ENCODE data around the gene CRELD2.

The CRELD2 gene

GRCh38 chr22:49922926-49923325 lies 4.5 kb downstream of the CRELD2 start:
- H3K4me3 ChIP-seq (ENCODE audit: low read length): no peak overlapping the region
- no peak for DNase-seq (ENCODE audit: low read depth)
- TF ChIP-seq CTCF (IDR thresholded peaks at IDR 0.05; ENCODE audit: insufficient read depth, low read depth, low read length, missing control alignments): no peak

DNA sequence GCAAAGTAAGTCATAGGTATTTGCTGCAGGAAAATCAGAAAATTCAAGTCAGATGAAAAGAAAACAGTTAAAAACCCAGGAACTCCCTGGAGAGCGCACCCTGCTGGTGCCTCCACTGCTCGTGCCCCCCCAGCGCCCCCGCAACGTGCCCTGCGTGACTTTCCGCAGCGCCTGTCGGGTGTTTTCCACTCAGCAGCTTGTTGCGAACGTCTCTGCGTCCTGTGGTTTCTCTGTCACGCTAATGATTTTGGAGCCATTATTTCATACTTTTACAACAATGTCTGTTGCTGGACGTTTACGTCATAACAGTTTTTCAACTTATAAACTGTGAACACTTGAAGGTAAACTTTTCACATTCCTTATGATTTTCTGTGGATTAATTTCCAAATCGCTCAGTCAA lies 5.0 kb downstream of the CRELD2 start:
- H3K4me3 ChIP-seq (ENCODE audit: low read length): no peak overlapping the region
- no peak for TF ChIP-seq CTCF (IDR thresholded peaks at IDR 0.05; ENCODE audit: insufficient read depth, low read depth, low read length, missing control alignments)
- DNase-seq (ENCODE audit: low read depth): no peak

DNA sequence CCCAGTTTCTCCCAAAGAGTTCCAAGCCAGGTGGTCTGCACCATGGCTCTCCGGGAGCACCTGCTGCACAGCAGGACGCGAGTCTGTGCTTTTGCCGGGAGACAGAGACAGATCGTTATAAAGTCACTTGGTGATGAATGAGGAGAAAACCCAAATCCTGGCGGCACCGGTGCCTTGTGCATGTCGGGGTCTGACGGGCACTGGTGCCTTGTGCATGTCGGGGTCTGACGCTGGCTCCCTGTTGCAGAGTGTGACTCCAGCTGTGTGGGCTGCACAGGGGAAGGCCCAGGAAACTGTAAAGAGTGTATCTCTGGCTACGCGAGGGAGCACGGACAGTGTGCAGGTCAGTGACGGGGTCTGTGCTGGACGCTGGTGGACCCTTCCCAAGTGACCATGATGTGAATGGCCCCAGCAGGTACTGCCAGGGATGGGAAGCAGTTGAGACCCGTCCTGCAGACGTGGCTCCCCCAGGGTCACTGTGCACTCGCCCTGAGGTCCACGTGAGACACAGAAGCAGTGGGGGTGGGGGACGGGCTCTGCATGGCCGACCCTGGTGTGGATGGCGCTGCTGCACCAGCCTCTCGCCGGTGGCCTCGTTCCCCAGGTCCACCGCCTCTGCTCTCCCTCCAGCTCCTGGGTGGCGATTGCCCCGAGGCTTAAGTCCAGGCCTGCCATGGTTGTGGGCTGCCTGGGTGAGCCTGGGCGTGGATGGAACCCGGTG lies 5.8 kb downstream of the CRELD2 start:
- no peak overlapping the region for H3K4me3 ChIP-seq (ENCODE audit: low read length)
- no peak for TF ChIP-seq CTCF (IDR thresholded peaks at IDR 0.05; ENCODE audit: insufficient read depth, low read depth, low read length, missing control alignments)
- no peak for DNase-seq (ENCODE audit: low read depth)

- no peak for TF ChIP-seq CTCF (IDR thresholded peaks at IDR 0.05; ENCODE audit: insufficient read depth, low read depth, low read length, missing control alignments)
- no peak for DNase-seq (ENCODE audit: low read depth)
These were observed 7.2 kb downstream of the CRELD2 start for GRCh38 chr22:49925525-49926128.

GRCh38 chr22:49926916-49927315 lies 8.5 kb downstream of the CRELD2 start:
- no peak overlapping the region for H3K4me3 ChIP-seq (ENCODE audit: low read length)
- DNase-seq (ENCODE audit: low read depth): no peak
- TF ChIP-seq CTCF (IDR thresholded peaks at IDR 0.05; ENCODE audit: insufficient read depth, low read depth, low read length, missing control alignments): no peak

More at GRCh38 chr22:49925525-49926128, 7.2 kb downstream of the CRELD2 start:
- no peak overlapping the region for H3K4me3 ChIP-seq (ENCODE audit: low read length)

DNA sequence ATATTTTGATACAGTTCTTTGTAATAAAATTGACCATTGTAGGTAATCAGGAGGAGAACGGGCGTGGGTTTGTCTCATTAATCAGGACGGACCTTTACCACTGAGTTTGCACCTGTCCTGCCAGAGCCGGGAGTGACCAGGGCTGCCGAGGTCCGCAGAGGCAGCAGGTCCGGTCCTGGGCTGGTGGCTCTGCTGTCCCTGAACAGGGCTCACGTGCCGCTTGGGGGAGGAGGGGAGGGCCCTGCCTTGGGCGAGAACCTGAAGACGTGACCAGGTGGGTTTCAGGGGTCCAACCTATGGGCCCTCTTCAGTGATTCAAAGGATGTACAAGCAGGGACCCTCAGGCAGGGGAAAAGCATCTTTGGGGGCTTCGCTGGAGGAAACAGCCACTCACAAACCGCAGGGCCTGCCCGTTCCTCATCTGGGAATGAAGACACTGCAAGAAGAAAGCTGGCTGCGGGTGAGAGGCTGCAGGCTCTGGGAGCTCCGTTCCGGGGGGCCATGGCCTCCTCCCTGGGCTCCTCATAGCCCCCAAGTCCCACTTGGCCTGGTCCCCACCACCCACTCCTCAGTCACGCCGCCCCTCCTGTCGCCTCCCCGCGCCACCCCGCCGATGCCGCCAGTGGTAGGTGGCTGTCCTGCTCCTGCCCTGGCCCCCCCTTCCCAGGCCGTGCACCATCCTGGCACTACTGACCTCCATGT lies 9.2 kb downstream of the CRELD2 start:
- no peak for DNase-seq (ENCODE audit: low read depth)
- TF ChIP-seq CTCF (IDR thresholded peaks at IDR 0.05; ENCODE audit: insufficient read depth, low read depth, low read length, missing control alignments): no peak
- H3K4me3 ChIP-seq (ENCODE audit: low read length): no peak overlapping the region
